ENCODE measurements around the gene C2orf81. TPM values are rescaled to one million over a fixed set of nuclear protein-coding genes. Genes with fewer than 3 reads are reported as not detected.
"Not testable (repeated sequence)": the region's sequence is repeated elsewhere in the genome, so short reads cannot be mapped to it uniquely, and the experiment has no call there.

Gene C2orf81
- total RNA-seq, 6 experiments from 2014 or later = 0.53 to 2.3 (median 1.4) TPM

DNA sequence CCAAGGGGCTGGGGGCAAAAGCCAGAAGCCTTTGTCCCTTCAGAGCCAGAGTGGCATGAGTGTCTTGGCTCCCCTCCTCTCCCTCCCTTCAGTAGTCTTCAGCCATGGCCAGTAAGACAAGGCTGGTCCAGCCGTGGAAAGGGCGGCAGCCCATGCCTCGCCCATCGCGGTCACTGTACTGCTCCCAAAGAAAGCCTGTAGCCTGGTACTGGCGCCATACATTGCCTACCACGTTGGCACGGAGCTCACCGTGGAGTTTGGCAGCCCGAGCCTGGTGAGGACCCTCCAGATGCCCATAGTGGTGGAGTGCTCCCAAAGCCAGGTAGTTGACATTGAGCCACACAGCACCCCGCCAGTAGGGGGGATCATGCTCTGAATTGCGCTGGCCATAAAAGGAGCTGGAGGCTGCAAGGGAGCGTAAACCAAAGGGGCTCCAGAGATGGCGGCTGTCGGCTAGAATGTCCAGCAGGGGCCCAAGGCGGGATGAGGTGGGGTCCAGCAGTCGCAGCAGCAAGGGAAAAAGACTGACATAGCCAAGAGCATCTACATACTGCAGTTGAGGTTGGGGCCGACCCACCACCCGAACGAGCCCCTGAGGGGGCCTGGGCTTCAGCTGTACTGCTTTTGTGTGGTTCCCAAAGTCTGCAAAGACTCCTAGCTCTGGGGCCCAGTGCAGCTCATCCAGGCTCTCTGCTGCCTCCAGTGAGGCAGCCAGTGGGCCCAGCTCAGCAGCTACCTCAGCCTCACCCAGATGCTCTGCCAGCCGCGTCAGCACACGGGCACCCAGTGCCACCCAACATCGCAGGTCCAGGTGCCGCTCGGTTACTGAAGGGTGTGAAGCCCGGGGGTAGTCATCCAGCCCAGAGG, 40.0 kb upstream of the C2orf81 start:
- H3K9me3 Mint-ChIP-seq = no peaks in the 10 kb centered on the region
- H3K27me3 Mint-ChIP-seq (ENCODE audit: insufficient read depth) = peaks cover 6% of the 10 kb centered on the region
- peaks cover 17% of the 10 kb centered on the region for H3K36me3 Mint-ChIP-seq (ENCODE audit: low read depth)
- no peak for DNase-seq
- no peak overlapping the region for H3K27ac Mint-ChIP-seq
- TF ChIP-seq, protein P1, sequence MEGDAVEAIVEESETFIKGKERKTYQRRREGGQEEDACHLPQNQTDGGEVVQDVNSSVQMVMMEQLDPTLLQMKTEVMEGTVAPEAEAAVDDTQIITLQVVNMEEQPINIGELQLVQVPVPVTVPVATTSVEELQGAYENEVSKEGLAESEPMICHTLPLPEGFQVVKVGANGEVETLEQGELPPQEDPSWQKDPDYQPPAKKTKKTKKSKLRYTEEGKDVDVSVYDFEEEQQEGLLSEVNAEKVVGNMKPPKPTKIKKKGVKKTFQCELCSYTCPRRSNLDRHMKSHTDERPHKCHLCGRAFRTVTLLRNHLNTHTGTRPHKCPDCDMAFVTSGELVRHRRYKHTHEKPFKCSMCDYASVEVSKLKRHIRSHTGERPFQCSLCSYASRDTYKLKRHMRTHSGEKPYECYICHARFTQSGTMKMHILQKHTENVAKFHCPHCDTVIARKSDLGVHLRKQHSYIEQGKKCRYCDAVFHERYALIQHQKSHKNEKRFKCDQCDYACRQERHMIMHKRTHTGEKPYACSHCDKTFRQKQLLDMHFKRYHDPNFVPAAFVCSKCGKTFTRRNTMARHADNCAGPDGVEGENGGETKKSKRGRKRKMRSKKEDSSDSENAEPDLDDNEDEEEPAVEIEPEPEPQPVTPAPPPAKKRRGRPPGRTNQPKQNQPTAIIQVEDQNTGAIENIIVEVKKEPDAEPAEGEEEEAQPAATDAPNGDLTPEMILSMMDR (IDR thresholded peaks at IDR 0.05) = peak; percentile 36; the same call in 1 of the 2 replicates
- peaks cover 38% of the 10 kb centered on the region for H3K4me1 Mint-ChIP-seq (ENCODE audit: low read depth)
- H3K4me3 Mint-ChIP-seq = no peak overlapping the region

DNA sequence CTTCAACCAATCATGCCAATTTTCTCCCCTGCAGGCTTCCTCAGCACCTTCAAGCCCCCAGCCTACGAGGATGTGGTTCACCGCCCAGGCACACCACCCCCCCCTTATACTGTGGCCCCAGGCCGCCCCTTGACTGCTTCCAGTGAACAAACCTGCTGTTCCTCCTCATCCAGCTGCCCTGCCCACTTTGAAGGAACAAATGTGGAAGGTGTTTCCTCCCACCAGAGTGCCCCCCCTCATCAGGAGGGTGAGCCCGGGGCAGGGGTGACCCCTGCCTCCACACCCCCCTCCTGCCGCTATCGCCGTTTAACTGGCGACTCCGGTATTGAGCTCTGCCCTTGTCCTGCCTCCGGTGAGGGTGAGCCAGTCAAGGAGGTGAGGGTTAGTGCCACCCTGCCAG, 38.8 kb upstream of the C2orf81 start:
- not testable (repeated sequence) for H3K9me3 Mint-ChIP-seq; H3K27me3 Mint-ChIP-seq (ENCODE audit: insufficient read depth); DNase-seq
- H3K27ac Mint-ChIP-seq = peak overlapping the region; percentile 14; the same call in 1 of the 2 replicates
- H3K36me3 Mint-ChIP-seq (ENCODE audit: low read depth) = peaks cover 17% of the 10 kb centered on the region
- peaks cover 40% of the 10 kb centered on the region for H3K4me1 Mint-ChIP-seq (ENCODE audit: low read depth)
- peak overlapping the region; percentile 94 for H3K4me3 Mint-ChIP-seq

DNA sequence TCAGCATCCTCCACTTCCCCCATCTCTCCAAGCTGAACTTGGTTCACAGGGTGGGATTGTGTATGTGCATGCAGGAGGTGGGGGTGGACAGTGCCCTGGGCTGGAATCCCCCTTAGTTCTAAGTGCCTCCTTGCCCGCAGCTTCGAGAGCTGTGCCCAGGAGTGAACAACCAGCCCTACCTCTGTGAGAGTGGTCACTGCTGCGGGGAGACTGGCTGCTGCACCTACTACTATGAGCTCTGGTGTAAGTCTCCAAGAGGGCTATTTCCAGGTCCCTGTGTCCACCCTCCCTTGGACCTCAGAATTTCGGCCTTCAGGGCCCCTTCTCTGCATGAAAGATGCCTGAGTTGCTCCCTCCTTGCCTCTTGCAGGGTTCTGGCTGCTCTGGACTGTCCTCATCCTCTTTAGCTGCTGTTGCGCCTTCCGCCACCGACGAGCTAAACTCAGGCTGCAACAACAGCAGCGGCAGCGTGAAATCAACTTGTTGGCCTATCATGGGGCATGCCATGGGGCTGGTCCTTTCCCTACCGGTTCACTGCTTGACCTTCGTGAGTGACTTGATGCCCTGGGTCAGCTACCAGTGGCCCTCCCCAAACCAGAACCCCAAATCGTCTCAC, 38.2 kb upstream of the C2orf81 start:
- not testable (repeated sequence) for DNase-seq; H3K27me3 Mint-ChIP-seq (ENCODE audit: insufficient read depth); H3K9me3 Mint-ChIP-seq
- H3K27ac Mint-ChIP-seq = peak overlapping the region; percentile 88
- H3K4me1 Mint-ChIP-seq (ENCODE audit: low read depth) = peaks cover 45% of the 10 kb centered on the region
- H3K4me3 Mint-ChIP-seq = peak overlapping the region; percentile 94
- peaks cover 17% of the 10 kb centered on the region for H3K36me3 Mint-ChIP-seq (ENCODE audit: low read depth)

DNA sequence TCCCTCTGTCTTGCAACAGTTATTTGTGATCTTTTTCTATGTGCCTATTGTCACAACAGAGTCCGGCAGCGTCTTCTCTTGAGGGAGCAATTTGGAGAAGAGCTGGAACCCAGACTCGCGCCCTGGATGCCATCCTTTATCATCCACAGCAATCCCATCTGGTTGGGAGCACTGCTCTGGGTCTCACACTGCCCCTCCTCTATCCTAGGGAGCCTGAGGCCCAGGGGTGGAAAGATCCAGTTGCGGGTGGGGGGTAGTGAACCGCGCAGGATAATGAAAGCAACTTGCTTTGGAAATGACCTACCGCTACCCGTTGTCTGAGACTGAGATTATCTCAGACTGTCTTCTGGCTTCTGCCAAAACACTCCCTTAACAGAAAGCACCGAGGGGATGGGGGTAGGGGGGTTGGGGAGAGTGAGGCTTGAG, 37.5 kb upstream of the C2orf81 start:
- H3K4me1 Mint-ChIP-seq (ENCODE audit: low read depth) = peaks cover 50% of the 10 kb centered on the region
- no peaks in the 10 kb centered on the region for H3K9me3 Mint-ChIP-seq
- H3K4me3 Mint-ChIP-seq = peak overlapping the region; percentile 94
- no peak for DNase-seq
- peaks cover 4% of the 10 kb centered on the region for H3K27me3 Mint-ChIP-seq (ENCODE audit: insufficient read depth)
- TF ChIP-seq, protein P1 (IDR thresholded peaks at IDR 0.05) = no peak
- peaks cover 17% of the 10 kb centered on the region for H3K36me3 Mint-ChIP-seq (ENCODE audit: low read depth)
- peak overlapping the region; percentile 88 for H3K27ac Mint-ChIP-seq

DNA sequence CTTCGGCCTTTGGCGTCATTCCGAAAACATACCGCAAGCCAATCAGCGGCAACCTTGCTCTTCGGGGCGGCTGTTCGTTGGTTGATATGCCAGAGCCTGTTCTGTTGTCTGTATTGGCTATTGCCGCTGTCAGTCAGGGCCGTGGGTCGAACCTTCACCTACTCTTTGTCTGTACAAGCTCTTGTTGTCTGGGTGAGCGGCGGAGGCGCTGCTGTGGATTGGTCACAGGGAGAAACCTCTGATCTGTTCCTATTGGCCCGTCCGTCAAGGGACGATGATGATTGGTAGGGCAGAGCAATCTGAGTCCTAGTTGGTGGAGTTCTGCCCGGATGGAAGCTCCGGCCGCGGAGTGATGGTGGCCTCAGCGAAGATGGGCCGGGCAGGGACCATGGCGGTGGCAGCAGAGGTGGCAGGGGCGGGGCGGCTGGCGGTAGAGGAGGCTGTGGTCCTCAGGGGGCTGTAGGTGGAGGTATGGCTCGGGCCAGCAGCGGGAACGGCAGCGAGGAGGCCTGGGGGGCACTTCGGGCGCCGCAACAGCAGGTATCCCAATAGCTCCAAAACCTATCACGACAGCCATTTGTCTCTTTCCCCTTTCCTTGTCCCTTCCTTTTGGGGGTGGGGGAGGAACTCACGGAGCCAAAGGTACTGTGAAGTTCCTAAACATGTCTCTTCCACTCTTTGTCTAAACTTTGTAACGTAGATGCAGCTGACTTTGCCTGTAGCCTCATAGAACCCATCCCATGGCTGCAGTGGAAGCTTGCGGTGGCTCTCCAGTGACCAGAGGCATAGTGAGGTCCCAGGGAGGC, 36.9 kb upstream of the C2orf81 start, which contains the start of gene WBP1:
TSS of gene WBP1 (plus strand) at position 307 of the 806 bp plus-strand sequence. CDS start at position 472, 165 bp downstream.
- H3K27me3 Mint-ChIP-seq (ENCODE audit: insufficient read depth) = peaks cover 4% of the 10 kb centered on the region
- H3K36me3 Mint-ChIP-seq (ENCODE audit: low read depth) = peaks cover 16% of the 10 kb centered on the region
- peak; percentile 100 for DNase-seq
- peaks cover 48% of the 10 kb centered on the region for H3K4me1 Mint-ChIP-seq (ENCODE audit: low read depth)
- H3K9me3 Mint-ChIP-seq = no peaks in the 10 kb centered on the region
- H3K27ac Mint-ChIP-seq = peak within 1 kb of the TSS; percentile 88
- TF ChIP-seq, protein P1 (IDR thresholded peaks at IDR 0.05) = no peak
- peak within 1 kb of the TSS; percentile 94 for H3K4me3 Mint-ChIP-seq

DNA sequence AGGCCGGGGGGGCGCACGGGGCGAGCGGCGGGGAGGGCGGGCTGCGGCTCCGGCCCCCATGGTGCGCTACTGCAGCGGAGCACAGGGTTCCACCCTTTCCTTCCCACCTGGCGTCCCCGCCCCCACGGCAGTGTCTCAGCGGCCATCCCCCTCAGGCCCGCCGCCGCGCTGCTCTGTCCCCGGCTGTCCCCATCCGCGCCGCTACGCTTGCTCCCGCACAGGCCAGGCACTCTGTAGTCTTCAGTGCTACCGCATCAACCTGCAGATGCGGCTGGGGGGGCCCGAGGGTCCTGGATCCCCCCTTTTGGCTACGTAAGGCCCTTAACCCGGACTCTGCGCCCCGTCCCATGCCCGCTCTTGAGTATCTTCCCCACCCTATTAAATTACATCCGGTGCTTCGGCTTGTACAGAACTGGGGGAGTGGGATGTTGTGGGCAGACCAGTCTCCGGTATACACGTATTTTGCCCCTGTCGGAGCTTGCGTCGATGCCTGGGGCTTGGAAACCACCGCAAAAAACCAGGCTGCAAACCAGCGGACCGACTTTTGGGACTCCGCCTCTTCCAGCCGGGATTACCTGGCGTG, 36.2 kb upstream of the C2orf81 start:
- DNase-seq = peak; percentile 20
- Mint-ChIP-seq H3K27ac (peak overlapping the region; percentile 88), H3K9me3 (no peaks in the 10 kb centered on the region), H3K36me3 (ENCODE audit: low read depth) (peaks cover 9% of the 10 kb centered on the region), H3K4me1 (ENCODE audit: low read depth) (peaks cover 44% of the 10 kb centered on the region), H3K4me3 (peak overlapping the region; percentile 94), H3K27me3 (ENCODE audit: insufficient read depth) (no peaks in the 10 kb centered on the region; the same call in none of the 2 replicates)
- TF ChIP-seq, protein P1 (IDR thresholded peaks at IDR 0.05) = no peak
